CD4-positive, alpha-beta T cell (primary cell): ENCODE measurements around the gene OR2T8. TPM values are rescaled to one million over a fixed set of nuclear protein-coding genes. Genes with fewer than 3 reads are reported as not detected.

ENCODE experiments used
- ATAC-seq: fragments of 200-7000 bp; cut with Tn5 transposase; one replicate; pipeline ENCODE4 v1.10.0; 2022; ENCODE audit warnings: mild to moderate bottlenecking; ENCODE audit not compliant: poor library complexity
- CTCF ChIA-PET: fragments of 350-600 bp; sonication (Branson Sonifier 250); formaldehyde crosslinking; loops from one replicate; lab custom pipeline; 2021; ENCODE audit warnings: antibody characterized with exemption, inconsistent platforms; lab: Charles Lee
- POLR2A ChIA-PET: fragments of 350-600 bp; sonication (Branson Sonifier 250); formaldehyde crosslinking; loops from one replicate; lab custom pipeline; 2021; ENCODE audit warnings: antibody characterized with exemption, inconsistent platforms; lab: Charles Lee
- DNase-seq, 14 experiments: peaks; one replicate each; pipeline ENCODE4 v3.0.0-alpha.2; 2013 to 2020; ENCODE audit warnings: mixed read lengths in 2 of 14
- H3K27ac ChIP-seq, 2 donors: one replicate each; pipeline versions ENCODE4 v1.5.1 to v1.7.0; 2013; ENCODE audit warnings: low read length in 2 of 2, low read depth in 1 of 2, mild to moderate bottlenecking in 1 of 2
- H3K27me3 ChIP-seq, 2 experiments: 1 replicate in 1 of 2; 2 replicates in 1 of 2; pipeline versions ENCODE4 v1.6.1 to v1.7.0; 2013; ENCODE audit warnings: low read length in 2 of 2, control low read depth in 1 of 2, mild to moderate bottlenecking in 1 of 2, moderate library complexity in 1 of 2; ENCODE audit not compliant: insufficient read depth in 2 of 2, control insufficient read depth in 1 of 2
- H3K36me3 ChIP-seq: one replicate; pipeline ENCODE4 v1.6.1; 2013; ENCODE audit warnings: low read length, control low read depth; ENCODE audit not compliant: insufficient read depth
- H3K4me1 ChIP-seq: one replicate; pipeline ENCODE4 v1.6.1; 2013; ENCODE audit warnings: low read length, control low read depth; ENCODE audit not compliant: insufficient read depth
- H3K4me3 ChIP-seq: one replicate; pipeline ENCODE4 v1.5.1; 2013; ENCODE audit warnings: mild to moderate bottlenecking, low read length, moderate library complexity
- H3K9me3 ChIP-seq, 2 experiments: 1 replicate in 1 of 2; 2 replicates in 1 of 2; pipeline versions ENCODE4 v1.6.1 to v1.7.0; 2013; ENCODE audit warnings: low read length in 2 of 2, mild to moderate bottlenecking in 2 of 2, control low read depth in 1 of 2, moderate library complexity in 1 of 2; ENCODE audit not compliant: control insufficient read depth in 1 of 2, insufficient read depth in 1 of 2
- H3K27ac Mint-ChIP-seq: one replicate; pipeline ENCODE4 v1.8.0; 2020; ENCODE audit warnings: mixed read lengths
- H3K27me3 Mint-ChIP-seq: one replicate; pipeline ENCODE4 v1.8.0; 2021; ENCODE audit warnings: mixed read lengths
- H3K36me3 Mint-ChIP-seq: one replicate; pipeline ENCODE4 v1.8.0; 2021; ENCODE audit warnings: low read depth, mixed read lengths
- H3K4me1 Mint-ChIP-seq: one replicate; pipeline ENCODE4 v1.8.0; 2021; ENCODE audit warnings: low read depth, mixed read lengths
- H3K4me3 Mint-ChIP-seq: one replicate; pipeline ENCODE4 v1.8.0; 2020; ENCODE audit warnings: mild to moderate bottlenecking, mixed read lengths
- H3K9me3 Mint-ChIP-seq: one replicate; pipeline ENCODE4 v1.8.0; 2020; ENCODE audit warnings: mixed read lengths
- intact Hi-C, 2 experiments: fragments of 100-400 bp; cut with DNase I in 1 of 2; cut with micrococcal nuclease in 1 of 2; formaldehyde crosslinking; loops; one replicate each; pipeline versions ENCODE4 v1.15.1 to v1.9.0; 2023 to 2025; cut with DNase I, micrococcal nuclease
- total RNA-seq, 174 experiments: library from RNA in 2 of 174; stranded (reverse) in 2 of 174; gene quantifications; one replicate each; pipeline ENCODE4 v1.2.3 and lab custom pipeline; 2021 to 2026
- TF ChIP-seq, protein P1 (sequence below): fragments of 200-600 bp; IDR thresholded peaks from one replicate; pipeline ENCODE4 v1.8.0; 2022; ENCODE audit warnings: antibody characterized with exemption, mild to moderate bottlenecking

The OR2T8 gene
- total RNA-seq, 2 experiments from 2014 or later = 0.25 TPM; not detected in 1

DNA sequence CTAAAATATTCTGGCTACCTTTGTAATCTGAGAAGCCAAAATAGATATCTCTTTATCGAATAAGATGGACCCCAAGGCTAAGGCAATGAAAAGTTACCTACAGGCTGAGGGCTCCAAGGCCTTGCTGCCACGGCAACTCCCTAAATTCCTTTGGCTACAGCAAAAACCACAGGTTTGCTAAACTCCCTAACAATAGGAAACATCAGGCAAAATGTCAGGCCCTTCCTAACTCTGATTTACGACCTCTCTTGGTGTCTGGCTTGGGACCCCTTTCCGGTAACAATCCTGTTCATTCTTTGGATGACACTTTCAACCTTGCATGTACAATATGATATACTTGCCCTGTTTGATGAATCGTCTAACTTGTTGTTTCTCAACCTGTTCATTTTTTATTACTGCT lies 11.3 kb upstream of the OR2T8 start:
- no peak overlapping the region for H3K4me3 ChIP-seq
- peaks cover 0 to 6% of the 10 kb centered on the region in 2 experiments for H3K9me3 ChIP-seq
- Mint-ChIP-seq H3K27ac (no peak overlapping the region), H3K9me3 (no peaks in the 10 kb centered on the region), H3K4me3 (peak overlapping the region; percentile 48), H3K27me3 (no peaks in the 10 kb centered on the region), H3K36me3 (peaks cover 7% of the 10 kb centered on the region), H3K4me1 (peaks cover 18% of the 10 kb centered on the region)
- POLR2A ChIA-PET = no interaction called here
- intact Hi-C loops = no loop called here
- no peaks in the 10 kb centered on the region for H3K4me1 ChIP-seq
- CTCF ChIA-PET = no interaction called here
- no peak for ATAC-seq
- no peak for DNase-seq
- TF ChIP-seq, protein P1, sequence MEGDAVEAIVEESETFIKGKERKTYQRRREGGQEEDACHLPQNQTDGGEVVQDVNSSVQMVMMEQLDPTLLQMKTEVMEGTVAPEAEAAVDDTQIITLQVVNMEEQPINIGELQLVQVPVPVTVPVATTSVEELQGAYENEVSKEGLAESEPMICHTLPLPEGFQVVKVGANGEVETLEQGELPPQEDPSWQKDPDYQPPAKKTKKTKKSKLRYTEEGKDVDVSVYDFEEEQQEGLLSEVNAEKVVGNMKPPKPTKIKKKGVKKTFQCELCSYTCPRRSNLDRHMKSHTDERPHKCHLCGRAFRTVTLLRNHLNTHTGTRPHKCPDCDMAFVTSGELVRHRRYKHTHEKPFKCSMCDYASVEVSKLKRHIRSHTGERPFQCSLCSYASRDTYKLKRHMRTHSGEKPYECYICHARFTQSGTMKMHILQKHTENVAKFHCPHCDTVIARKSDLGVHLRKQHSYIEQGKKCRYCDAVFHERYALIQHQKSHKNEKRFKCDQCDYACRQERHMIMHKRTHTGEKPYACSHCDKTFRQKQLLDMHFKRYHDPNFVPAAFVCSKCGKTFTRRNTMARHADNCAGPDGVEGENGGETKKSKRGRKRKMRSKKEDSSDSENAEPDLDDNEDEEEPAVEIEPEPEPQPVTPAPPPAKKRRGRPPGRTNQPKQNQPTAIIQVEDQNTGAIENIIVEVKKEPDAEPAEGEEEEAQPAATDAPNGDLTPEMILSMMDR = no peak
- H3K36me3 ChIP-seq = no peaks in the 10 kb centered on the region
- no peaks in the 10 kb centered on the region for H3K27me3 ChIP-seq
- H3K27ac ChIP-seq = no peak overlapping the region

- Histone ChIP-seq H3K9me3 (no peaks in the 10 kb centered on the region), H3K27ac (no peak overlapping the region), H3K4me3 (no peak overlapping the region), H3K4me1 (no peaks in the 10 kb centered on the region), H3K36me3 (no peaks in the 10 kb centered on the region), H3K27me3 (no peaks in the 10 kb centered on the region)
- no peak overlapping the region for H3K27ac Mint-ChIP-seq
- ATAC-seq (no peak), DNase-seq (no peak)
- no peaks in the 10 kb centered on the region for H3K36me3 Mint-ChIP-seq
- intact Hi-C loops = no loop called here
- ChIA-PET CTCF (no interaction called here), POLR2A (no interaction called here)
- H3K4me1 Mint-ChIP-seq = no peaks in the 10 kb centered on the region
- peaks cover 18% of the 10 kb centered on the region for H3K27me3 Mint-ChIP-seq
- TF ChIP-seq, protein P1 = no peak
- no peak overlapping the region for H3K4me3 Mint-ChIP-seq
- H3K9me3 Mint-ChIP-seq = no peaks in the 10 kb centered on the region
Measured at GRCh38 chr1:247913786-247914185, 6.3 kb upstream of the OR2T8 start.

DNA sequence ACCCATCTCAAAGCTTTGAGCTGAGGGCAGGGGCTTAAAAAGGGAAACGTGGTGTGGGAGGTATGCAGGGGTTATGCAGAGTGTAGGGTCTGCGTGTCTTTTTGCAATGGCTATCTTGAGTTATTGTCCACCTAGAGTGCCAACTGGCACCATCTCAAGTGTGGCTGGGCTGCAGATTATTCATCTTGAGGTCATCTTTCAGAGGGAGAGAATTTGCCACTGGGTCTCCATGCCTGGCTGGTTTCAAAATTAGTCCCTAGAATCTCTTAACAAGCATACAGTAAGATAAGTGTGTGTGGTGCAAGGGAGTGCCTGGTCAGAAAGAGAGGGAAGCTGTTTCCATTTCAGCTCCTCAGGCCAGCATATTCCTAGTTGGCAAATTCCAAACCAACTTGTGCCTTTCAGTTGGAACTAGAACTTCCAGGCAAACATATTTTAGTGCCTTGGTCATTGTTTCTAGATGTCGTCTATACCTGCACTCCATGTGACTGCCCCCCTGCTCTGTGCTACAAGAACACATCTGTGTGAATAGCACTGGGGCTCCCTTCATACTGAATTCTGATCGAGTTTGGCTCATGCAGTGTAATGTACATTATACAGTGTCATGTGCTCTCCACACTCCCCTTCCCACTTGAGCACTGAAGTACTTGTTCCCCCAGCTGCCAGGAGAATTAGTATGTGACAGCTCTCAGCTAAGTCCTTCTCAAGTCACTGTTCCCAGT lies 5.0 kb upstream of the OR2T8 start:
- DNase-seq = no peak
- Mint-ChIP-seq H3K27me3 (peaks cover 18% of the 10 kb centered on the region), H3K9me3 (no peaks in the 10 kb centered on the region), H3K4me1 (no peaks in the 10 kb centered on the region), H3K36me3 (no peaks in the 10 kb centered on the region), H3K27ac (no peak overlapping the region), H3K4me3 (no peak overlapping the region)
- no peak for ATAC-seq
- Histone ChIP-seq H3K36me3 (no peaks in the 10 kb centered on the region), H3K27me3 (no peaks in the 10 kb centered on the region), H3K4me1 (no peaks in the 10 kb centered on the region), H3K27ac (no peak overlapping the region), H3K9me3 (no peaks in the 10 kb centered on the region), H3K4me3 (no peak overlapping the region)
- TF ChIP-seq, protein P1 = no peak
- intact Hi-C loops = no loop called here
- ChIA-PET POLR2A (no interaction called here), CTCF (no interaction called here)
